NCI-H1930 (cell line): ENCODE results near the gene ZNF441.
A peak's percentile ranks its signal among the peaks of the same experiment; 100 is the strongest.
"Not testable (repeated sequence)": the region's sequence is repeated elsewhere in the genome, so short reads cannot be mapped to it uniquely, and the experiment has no call there.

Experiments
- DNase-seq, 2 experiments: peaks; one replicate each; lab custom pipeline; 2025; lab: John Stamatoyannopoulos, UW

Gene ZNF441

GRCh38 chr19:11766597-11767591 lies at the start of gene ZNF441:
ZNF441 (plus strand) TSS chr19:11767000; CDS start chr19:11767194, 194 bp downstream.
- DNase-seq, result peak; percentile 73 to 77

- no peak for DNase-seq
Measured at GRCh38 chr19:11721681-11722080, 45.1 kb upstream of the ZNF441 start.

GRCh38 chr19:11722414-11722813 lies 44.4 kb upstream of the ZNF441 start:
- DNase-seq, result no peak

- DNase-seq, result no peak
Measured at GRCh38 chr19:11729586-11729985, 37.2 kb upstream of the ZNF441 start.

GRCh38 chr19:11735375-11735774 lies 31.4 kb upstream of the ZNF441 start:
- no peak for DNase-seq

GRCh38 chr19:11736696-11737095 lies 30.1 kb upstream of the ZNF441 start:
- no peak for DNase-seq

GRCh38 chr19:11737964-11738745 lies 28.6 kb upstream of the ZNF441 start:
- DNase-seq, result no peak

- peak; percentile 92 to 93 for DNase-seq
Measured at GRCh38 chr19:11738746-11739620, 27.8 kb upstream of the ZNF441 start, which contains the start of gene ZNF823. ZNF823 (minus strand) TSS chr19:11738946; CDS start chr19:11738819, 127 bp downstream.

GRCh38 chr19:11745869-11746268 lies 20.9 kb upstream of the ZNF441 start:
- no peak for DNase-seq

GRCh38 chr19:11747277-11747676 lies 19.5 kb upstream of the ZNF441 start:
- no peak for DNase-seq

GRCh38 chr19:11749751-11750150 lies 17.0 kb upstream of the ZNF441 start:
- DNase-seq, result no peak

GRCh38 chr19:11752244-11752736 lies 14.5 kb upstream of the ZNF441 start:
- DNase-seq, result no peak

GRCh38 chr19:11754663-11755062 lies 12.1 kb upstream of the ZNF441 start:
- DNase-seq, result no peak

GRCh38 chr19:11756965-11757364 lies 9.8 kb upstream of the ZNF441 start:
- no peak for DNase-seq

GRCh38 chr19:11759805-11760204 lies 7.0 kb upstream of the ZNF441 start:
- no peak for DNase-seq

GRCh38 chr19:11763117-11763516 lies 3.7 kb upstream of the ZNF441 start:
- DNase-seq, result no peak

- DNase-seq, result no peak
Measured at GRCh38 chr19:11763611-11764010, 3.2 kb upstream of the ZNF441 start.

- no peak for DNase-seq
Measured at GRCh38 chr19:11767633-11768133, 883 bp downstream of the ZNF441 start.

GRCh38 chr19:11769995-11770394 lies 3.2 kb downstream of the ZNF441 start:
- no peak for DNase-seq

- DNase-seq, result not testable (repeated sequence)
Measured at GRCh38 chr19:11771520-11771919, 4.7 kb downstream of the ZNF441 start.

GRCh38 chr19:11776669-11777068 lies 9.9 kb downstream of the ZNF441 start:
- not testable (repeated sequence) for DNase-seq
